ENCODE data around the gene SNRNP200.
A peak's percentile ranks its signal among the peaks of the same experiment; 100 is the strongest.
"Not testable (repeated sequence)": the region's sequence is repeated elsewhere in the genome, so short reads cannot be mapped to it uniquely, and the experiment has no call there.

Gene SNRNP200

GRCh38 chr2:96274355-96275056, 30.8 kb downstream of the SNRNP200 start:
- no peak for DNase-seq (ENCODE audit: low read depth in 2 of 2)

DNA sequence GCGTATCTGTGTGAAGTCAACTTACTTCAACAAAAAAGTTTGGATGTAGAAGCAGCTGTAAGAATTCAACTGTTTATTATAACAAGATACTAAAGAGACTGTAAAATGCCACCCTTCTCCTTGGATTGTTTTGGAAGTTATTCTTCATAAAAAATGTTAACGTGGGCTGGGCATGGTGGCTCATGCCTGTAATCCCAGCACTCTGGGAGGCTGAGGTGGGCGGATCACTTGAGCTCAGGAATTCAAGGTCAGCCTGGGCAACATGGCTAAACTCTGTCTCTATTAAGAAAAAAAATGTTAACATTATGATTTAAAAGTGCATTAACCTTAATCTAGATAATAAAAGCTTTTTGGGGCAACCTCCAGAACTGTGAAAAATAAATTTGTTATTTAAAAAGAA, 31.6 kb downstream of the SNRNP200 start:
- DNase-seq (ENCODE audit: low read depth in 2 of 2): no peak

DNA sequence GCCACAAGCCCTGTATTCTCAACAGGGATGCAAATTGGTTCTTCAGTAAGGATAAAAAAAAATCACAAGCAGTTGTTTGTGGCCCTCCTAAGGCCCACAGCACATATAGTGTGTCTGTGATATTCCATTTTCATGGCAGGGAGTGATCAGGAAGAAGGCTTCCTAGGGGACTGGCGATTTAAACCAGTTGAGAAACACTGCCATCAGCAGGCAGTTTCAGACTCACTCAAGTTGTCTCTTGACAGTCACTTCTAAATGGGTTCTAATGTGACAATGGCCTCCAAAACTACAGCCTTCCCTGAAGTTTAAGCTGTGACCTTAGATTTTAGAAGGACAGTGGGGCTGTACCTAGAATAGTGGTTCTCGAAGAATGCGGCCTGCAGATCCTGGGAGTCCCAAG, 33.4 kb downstream of the SNRNP200 start:
- DNase-seq (ENCODE audit: low read depth in 2 of 2): no peak

GRCh38 chr2:96267159-96267971, 38.0 kb downstream of the SNRNP200 start:
- DNase-seq (ENCODE audit: low read depth in 2 of 2): peak in 1 of 2 donors; percentile 31

GRCh38 chr2:96265840-96266679, 39.3 kb downstream of the SNRNP200 start, which contains the start of the genes CIAO1 and TMEM127:
Gene CIAO1, plus strand, starts transcription at chr2:96266225. Its CDS starts 126 bp downstream, at chr2:96266351.
Gene TMEM127, minus strand, starts transcription at chr2:96265997. Its CDS starts 616 bp downstream, at chr2:96265381.
- peak; percentile 95 to 97 for DNase-seq (ENCODE audit: low read depth in 2 of 2)

DNA sequence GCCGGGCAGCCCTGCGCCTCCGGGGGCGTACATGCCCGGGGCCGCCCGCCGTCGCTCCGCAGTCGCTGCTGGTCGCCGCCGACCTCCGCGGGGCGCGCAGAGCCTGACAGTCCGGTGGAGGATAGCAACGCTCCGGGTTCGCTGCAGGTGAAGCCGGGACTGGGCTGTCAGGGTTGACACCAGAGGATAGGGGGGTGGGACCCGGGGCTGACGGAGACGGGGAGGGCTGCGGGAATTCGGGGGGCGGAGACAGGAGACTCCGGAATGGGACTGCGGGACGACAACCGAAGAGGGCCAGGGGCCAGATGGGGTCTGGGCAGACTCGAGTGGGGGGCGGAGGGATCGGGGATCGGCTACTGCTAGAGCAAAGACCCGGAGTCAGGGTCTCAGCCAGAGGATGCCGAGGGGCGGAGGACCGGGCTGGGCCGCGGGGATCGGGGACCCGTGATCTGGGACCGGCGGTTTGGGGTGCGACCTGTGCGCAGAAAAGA, 40.0 kb downstream of the SNRNP200 start:
- DNase-seq (ENCODE audit: low read depth in 2 of 2): no peak

- DNase-seq (ENCODE audit: low read depth in 2 of 2): no peak
Observed at GRCh38 chr2:96264656-96265348, 40.5 kb downstream of the SNRNP200 start.

DNA sequence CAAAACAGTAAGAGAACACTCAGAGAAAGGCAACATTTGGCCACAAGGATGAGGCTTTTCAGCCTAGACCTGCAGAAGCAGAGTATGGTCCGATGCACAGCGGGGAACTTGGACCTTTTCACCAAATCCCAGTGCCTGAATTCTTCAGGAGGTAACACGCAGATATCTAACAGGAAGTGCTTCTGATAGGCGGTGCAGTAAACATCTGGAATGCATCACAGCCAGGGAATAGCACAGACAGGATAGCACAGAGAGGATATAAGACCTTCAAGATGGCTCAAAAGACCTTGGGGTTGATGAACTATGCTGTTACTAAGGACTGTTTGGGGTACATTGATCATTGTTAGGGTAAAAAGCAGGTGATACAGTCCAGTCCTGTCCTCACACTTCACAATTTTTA, 41.3 kb downstream of the SNRNP200 start:
- DNase-seq (ENCODE audit: low read depth in 2 of 2): no peak

GRCh38 chr2:96262306-96262705, 43.0 kb downstream of the SNRNP200 start:
- DNase-seq (ENCODE audit: low read depth in 2 of 2): no peak

DNA sequence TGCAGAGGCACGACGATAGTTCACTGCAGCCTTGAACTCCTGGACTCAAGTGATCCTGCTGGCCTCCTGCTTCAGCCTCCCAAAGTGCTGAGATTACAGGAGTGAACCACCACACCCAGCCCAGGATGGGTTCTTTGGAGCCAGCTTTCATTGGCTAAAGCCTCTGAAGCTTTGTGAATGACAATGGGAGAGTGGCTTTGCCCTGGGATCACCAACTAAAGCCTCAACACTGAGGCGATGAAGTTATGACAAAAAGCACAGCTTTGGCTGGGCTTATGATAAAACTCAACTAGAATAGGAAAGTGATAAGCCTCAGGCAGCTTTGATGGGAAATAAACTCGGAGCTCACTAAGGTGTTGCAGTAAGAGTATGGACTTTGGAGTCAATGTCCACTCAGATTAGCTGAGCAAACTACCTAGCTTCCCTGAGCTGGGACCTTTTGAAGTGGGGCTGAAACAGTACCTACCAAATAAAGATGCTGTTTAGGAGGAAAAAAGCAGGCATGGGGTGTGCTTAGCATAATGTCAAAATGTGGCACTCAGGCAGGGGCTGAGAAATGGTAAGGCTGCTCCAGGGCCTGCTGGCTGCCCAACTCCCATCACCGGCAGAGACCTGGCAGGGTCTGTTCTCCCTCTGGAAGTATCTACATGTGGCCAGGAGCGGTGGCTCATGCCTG, 43.9 kb downstream of the SNRNP200 start:
- DNase-seq (ENCODE audit: low read depth in 2 of 2): no peak

- no peak for DNase-seq (ENCODE audit: low read depth in 2 of 2)
Observed at GRCh38 chr2:96260387-96261260, 44.7 kb downstream of the SNRNP200 start.

DNA sequence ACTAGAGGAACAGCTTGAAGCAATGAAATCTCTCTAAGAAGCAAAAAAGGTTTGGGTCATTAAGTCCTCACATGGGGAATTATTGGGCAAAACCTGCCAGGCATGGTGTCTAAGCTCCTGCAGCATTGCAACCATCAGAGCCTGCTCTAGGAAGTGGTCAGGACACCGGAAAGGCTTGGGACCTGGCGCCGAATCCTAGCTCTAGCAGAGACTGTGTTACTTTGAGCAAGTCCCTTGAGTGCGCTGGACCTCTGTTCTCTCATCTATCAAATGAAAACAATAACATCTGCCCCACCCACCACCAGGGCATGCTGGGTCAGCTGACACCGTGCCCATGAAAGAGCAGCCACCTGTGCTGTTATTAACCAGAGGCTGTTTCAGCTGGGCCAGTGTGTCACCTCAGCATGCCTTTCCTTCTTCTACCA, 45.8 kb downstream of the SNRNP200 start:
- DNase-seq (ENCODE audit: low read depth in 2 of 2): no peak

- no peak for DNase-seq (ENCODE audit: low read depth in 2 of 2)
Observed at GRCh38 chr2:96258166-96259022, 47.0 kb downstream of the SNRNP200 start.

DNA sequence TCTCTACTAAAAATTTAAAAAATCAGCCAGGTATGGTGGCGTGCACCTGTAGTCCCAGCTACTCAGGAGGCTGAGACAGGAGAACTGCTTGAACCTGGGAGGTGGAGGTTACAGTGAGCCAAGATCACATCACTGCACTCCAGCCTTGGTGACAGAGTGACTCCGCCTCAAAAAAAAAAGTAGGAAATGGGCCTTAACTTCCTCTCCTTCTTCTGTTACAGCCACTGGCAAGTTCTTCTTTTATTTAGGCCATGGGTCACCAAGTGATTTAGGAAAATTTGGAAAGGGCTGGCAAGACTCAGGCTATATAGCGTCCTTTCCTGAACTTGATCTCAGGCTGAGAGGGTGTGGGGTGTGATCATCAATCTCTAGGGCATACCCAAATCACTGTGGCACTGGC, 47.6 kb downstream of the SNRNP200 start:
- DNase-seq (ENCODE audit: low read depth in 2 of 2): not testable (repeated sequence)

- DNase-seq (ENCODE audit: low read depth in 2 of 2): no peak
Observed at GRCh38 chr2:96256611-96257113, 48.7 kb downstream of the SNRNP200 start.

GRCh38 chr2:96254571-96254970, 50.8 kb downstream of the SNRNP200 start:
- DNase-seq (ENCODE audit: low read depth in 2 of 2): no peak

DNA sequence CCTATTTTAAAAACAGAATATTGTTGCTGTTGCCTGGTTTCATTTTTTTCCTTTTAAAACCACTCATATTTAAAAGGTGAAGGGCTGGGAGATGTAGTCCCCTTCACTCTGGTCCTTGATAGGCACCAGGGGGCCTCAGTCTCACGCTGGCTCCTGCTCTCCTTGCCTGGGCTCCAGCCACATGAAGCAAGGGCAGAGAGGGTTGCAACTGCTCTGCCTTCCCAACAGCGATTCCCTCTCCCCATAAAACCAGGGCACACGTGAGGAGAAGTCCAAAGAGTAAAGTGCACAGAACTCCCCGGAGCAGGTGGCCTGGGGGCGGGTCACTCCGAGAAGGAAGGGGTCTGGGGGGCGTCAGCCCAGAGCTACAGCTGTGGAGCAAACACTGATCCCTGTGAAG, 52.3 kb downstream of the SNRNP200 start:
- no peak for DNase-seq (ENCODE audit: low read depth in 2 of 2)

DNA sequence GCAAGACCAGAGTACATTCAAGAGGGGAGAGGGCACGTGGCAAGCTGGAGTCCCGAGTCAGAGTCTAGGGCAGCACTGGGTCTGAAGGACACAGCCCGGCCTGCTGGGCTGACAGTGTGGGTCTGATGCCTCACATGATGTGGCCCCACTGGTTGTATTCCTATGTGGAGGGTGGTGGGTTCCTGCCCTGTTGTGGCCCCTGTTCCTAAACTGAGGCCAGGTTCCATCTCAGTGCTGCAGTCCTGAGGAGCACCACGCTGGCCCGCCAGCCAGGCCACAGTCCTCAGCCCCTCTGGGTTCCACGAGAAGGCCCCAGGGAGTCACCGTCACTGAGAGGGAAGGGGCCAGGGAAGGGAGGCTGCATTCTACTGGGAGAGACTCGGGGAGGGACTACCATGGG, 52.8 kb downstream of the SNRNP200 start:
- DNase-seq (ENCODE audit: low read depth in 2 of 2): no peak

Measured in activated CD4-positive, alpha-beta T cell treated with anti-CD3 and anti-CD28 coated beads for 24 hours (primary cell).